ENCODE results near the gene SH3GL2.

Gene SH3GL2

GRCh38 chr9:17631396-17631795 is 52.5 kb downstream of the SH3GL2 start:
- no peak overlapping the region for H3K27ac ChIP-seq
- TF ChIP-seq ZFX (IDR thresholded peaks at IDR 0.05; ENCODE audit: borderline replicate concordance) (no peak), CTCF (IDR thresholded peaks at IDR 0.05) (no peak)

GRCh38 chr9:17632994-17633393 is 54.1 kb downstream of the SH3GL2 start:
- no peak for TF ChIP-seq ZFX (IDR thresholded peaks at IDR 0.05; ENCODE audit: borderline replicate concordance)
- no peak for TF ChIP-seq CTCF (IDR thresholded peaks at IDR 0.05)
- H3K27ac ChIP-seq, result no peak overlapping the region

GRCh38 chr9:17635115-17635890 is 56.4 kb downstream of the SH3GL2 start:
- no peak overlapping the region for H3K27ac ChIP-seq
- TF ChIP-seq CTCF (IDR thresholded peaks at IDR 0.05), result no peak
- no peak for TF ChIP-seq ZFX (IDR thresholded peaks at IDR 0.05; ENCODE audit: borderline replicate concordance)

- no peak for TF ChIP-seq CTCF (IDR thresholded peaks at IDR 0.05)
- TF ChIP-seq ZFX (IDR thresholded peaks at IDR 0.05; ENCODE audit: borderline replicate concordance), result no peak
- no peak overlapping the region for H3K27ac ChIP-seq
Measured at GRCh38 chr9:17636349-17636748, 57.5 kb downstream of the SH3GL2 start.

- no peak overlapping the region for H3K27ac ChIP-seq
- TF ChIP-seq ZFX (IDR thresholded peaks at IDR 0.05; ENCODE audit: borderline replicate concordance) (no peak), CTCF (IDR thresholded peaks at IDR 0.05) (no peak)
Measured at GRCh38 chr9:17636821-17637220, 58.0 kb downstream of the SH3GL2 start.

- TF ChIP-seq CTCF (IDR thresholded peaks at IDR 0.05), result no peak
- TF ChIP-seq ZFX (IDR thresholded peaks at IDR 0.05; ENCODE audit: borderline replicate concordance), result no peak
- no peak overlapping the region for H3K27ac ChIP-seq
Measured at GRCh38 chr9:17637229-17637628, 58.4 kb downstream of the SH3GL2 start.

- no peak for TF ChIP-seq ZFX (IDR thresholded peaks at IDR 0.05; ENCODE audit: borderline replicate concordance)
- no peak for TF ChIP-seq CTCF (IDR thresholded peaks at IDR 0.05)
- no peak overlapping the region for H3K27ac ChIP-seq
Measured at GRCh38 chr9:17648516-17648915, 69.7 kb downstream of the SH3GL2 start.

All from 22Rv1 (cell line).